Measurements from ENCODE around the gene TTLL10.

Gene TTLL10

DNA sequence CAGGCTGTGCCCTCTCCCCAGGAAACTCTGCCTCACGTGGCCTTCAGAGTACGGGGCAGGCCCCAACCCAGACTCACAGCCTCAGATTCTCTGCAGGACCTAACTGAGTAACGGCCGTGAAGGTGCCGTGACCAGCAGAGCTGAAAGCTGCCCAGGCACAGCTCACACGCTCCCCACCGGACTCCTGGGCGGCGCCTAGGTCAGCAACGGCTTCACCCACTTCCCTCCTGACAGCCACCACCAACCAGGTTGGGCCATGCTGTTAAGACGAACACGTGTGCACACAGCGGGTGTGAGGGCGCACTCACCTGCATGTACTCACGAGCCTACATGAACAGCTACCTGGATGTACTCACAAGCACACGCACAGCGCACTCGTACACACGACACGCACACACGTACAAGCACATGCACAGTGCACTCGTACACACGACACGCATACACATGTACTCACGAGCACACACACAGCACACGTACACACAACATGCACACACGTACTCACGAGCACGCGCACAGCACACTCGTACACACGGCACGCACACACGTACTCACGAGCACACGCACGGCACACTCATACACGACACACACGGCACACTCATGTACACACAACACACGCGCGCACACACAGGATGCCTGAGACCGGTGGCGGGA is 49.0 kb downstream of the TTLL10 start:
- no peak for DNase-seq (ENCODE audit: low read depth in 2 of 2)

DNA sequence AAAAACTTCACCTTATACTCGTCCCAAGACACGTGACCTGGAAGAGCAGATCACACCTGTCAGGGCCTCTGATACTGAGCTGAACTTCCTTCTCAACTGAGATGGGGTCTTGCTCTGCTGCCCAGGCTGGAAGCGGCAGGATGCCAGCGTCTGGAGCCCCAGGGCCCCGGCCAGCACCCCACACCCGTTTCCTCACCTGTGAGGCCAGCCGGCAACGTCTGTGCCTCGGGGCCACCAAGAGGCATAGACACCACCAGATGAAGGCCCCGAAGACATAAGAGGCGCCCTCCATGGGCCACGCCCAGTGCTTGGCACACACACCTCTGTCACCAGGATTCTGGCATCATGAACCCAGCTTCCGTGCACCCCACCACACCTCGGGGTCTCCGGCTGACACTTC is 49.6 kb downstream of the TTLL10 start:
- no peak for DNase-seq (ENCODE audit: low read depth in 2 of 2)

DNA sequence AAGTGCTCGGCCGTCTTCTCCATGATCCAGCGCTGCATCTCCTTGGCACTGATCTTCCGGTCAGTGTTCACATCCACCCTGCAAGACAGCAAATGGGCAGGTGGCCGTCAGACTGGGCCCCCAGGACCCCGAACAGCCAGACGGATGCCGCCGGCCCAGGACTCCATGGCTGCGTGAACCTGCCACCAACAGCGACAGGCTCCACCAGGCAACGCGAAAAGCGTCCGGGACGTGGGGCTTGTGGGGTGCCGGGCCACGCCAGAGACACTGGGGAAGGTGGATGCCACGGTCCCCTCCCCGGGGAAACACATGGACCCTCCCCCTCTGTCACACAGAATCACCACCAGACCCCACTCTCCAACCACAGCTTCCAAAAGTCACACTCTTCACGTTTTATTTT is 50.2 kb downstream of the TTLL10 start:
- no peak for DNase-seq (ENCODE audit: low read depth in 2 of 2)

DNA sequence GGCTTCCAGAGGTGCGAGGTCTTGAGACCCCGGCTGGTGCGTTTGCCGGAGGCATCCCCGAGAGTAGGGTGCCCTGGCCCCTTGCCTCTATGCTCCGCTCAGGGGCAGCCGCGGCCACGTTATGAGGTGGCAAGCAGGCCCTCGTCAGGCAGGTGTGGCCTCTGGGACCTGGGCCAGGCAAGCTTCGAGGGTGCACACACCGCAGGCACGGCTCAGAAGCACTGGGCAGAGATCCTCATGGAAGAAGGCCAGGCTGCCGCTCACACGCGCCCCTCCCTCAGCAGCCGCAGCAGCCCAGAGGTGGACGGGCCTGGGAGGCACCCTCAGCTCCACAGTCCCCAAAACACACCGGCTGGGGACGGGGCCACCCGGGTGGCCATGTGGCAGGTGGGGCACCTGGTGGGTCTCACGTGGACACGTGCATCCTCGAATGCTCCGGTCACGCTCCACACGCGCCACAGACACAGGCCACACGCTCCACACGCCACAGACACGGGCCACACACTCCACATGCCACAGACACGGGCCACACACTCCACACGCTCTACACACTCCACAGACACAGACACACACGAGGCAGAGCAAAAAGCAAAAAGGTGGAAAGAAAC is 51.7 kb downstream of the TTLL10 start:
- no peak for DNase-seq (ENCODE audit: low read depth in 2 of 2)

DNA sequence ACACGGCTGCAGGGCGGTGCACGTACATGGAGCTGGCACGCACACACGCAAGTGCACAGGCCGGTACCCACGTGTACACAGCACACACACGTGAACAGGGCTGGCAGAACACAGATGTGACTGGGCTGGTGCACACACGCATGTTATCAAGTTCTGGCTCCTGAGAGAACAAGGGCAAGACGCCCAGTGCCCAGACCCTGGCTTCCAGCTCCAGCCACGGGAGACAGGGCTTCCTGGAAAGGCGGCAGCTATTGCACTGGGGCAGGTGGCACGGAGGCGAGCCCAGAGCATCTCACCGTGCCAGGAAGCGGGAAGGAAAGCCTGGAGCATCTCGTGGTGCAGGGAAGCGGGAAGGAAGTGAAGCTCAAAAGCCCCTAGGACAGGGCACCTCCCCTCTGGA is 52.2 kb downstream of the TTLL10 start:
- DNase-seq (ENCODE audit: low read depth in 2 of 2) = no peak

DNA sequence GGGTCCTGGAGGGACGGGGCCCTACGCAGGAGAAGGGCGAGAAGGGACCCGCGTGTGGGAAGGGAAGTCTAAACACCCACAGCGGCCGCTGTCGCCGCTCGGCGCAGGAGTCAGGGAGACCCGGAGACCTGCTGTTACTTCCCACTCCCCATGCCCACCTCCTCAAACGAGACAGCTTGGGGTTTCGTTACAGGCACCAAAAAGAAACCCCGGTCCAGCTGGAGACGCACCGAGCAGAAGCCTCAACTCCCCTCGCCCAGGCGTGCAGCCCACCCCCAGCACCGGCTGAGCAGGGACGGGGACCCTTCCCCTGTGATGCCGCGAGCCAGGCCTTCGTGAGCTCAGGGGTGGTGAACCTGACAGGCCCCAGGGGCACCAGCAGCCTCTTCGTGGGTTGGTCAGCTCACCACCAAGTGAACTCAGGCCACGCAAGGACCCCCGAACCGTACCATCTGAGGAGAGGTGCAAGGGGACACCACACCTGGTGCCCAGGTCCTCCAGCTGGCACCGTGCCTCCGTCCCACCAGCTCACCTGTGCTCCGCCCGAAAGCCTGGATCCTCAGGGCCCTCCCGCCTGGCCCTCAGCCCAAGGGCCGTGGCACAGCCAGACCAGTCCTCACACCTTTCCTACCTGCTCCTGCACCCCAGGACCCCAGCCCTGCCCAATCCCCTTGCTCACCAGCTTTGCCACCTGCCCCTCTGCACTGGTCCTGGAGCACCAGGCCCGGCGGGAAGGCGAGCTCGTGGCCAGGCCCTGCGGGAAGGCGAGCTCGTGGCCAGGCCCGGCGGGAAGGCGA is 53.1 kb downstream of the TTLL10 start:
- no peak for DNase-seq (ENCODE audit: low read depth in 2 of 2)

DNA sequence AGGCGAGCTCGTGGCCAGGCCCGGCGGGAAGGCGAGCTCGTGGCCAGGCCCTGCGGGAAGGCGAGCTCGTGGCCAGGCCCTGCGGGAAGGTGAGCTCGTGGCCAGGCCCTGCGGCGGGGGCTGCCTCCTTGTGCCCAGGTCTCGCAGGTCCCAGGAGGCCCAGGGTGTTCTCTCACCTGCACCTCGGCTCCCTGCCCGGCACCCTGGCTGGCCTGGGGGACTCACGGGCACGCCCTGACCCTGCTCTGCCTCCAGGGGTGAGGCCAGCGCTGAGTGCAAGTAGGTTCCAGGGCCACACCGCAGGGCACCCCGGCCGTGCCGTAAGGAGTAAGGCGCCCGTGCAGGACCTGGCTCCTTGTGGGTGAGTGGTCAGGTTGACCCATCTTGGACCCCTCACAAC is 53.7 kb downstream of the TTLL10 start:
- no peak for DNase-seq (ENCODE audit: low read depth in 2 of 2)

DNA sequence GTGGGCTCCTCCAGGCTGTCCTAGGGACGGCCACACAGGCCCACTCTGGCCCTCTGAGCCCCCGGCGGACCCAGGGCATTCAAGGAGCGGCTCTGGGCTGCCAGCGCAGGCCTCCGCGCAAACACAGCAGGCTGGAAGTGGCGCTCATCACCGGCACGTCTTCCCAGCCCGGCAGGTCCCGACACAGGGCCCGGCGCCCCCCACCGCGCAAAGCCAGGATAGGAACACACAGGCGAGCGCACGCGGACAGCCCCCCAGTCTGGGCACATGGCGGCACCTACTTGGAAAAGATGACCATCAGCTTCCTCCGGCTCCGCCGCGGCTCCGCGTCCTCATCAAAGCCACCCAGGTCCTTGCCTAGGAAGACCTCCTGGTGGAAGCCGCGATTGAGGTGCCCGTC is 54.5 kb downstream of the TTLL10 start:
- DNase-seq (ENCODE audit: low read depth in 2 of 2) = no peak

DNA sequence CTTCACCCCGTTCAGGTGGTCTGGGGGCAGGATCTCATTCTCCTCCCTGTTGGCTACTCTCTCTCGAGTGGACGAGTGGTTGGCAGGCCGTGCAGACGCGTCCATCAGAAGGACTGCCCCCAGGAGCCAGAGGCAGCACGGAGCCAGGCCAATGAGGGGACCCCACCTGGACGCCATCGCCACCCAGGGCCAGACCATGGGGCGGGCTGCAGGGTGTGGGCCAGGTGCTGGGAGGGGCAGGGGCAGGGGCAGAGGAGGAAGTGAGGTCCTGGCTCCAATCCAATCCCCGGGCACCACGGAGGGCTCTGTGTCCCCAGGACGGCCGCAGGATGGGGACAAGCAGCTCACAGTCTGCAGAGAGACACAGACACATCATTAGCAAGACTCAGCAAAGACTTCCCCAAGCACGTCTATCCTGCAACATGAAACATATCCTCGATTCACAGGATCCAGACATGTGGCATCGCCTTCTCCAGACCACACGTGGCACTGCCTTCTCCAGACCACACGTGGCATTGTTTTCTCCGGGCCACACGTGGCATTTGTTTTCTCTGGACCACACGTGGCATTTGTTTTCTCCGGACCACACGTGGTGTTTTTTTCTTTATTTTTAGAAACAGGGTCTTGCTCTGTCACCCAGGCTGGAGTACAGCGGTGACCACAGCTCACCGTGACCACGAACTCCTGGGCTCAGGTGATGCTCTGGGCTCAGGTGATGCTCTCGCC is 55.1 kb downstream of the TTLL10 start:
- DNase-seq (ENCODE audit: low read depth in 2 of 2) = no peak

DNA sequence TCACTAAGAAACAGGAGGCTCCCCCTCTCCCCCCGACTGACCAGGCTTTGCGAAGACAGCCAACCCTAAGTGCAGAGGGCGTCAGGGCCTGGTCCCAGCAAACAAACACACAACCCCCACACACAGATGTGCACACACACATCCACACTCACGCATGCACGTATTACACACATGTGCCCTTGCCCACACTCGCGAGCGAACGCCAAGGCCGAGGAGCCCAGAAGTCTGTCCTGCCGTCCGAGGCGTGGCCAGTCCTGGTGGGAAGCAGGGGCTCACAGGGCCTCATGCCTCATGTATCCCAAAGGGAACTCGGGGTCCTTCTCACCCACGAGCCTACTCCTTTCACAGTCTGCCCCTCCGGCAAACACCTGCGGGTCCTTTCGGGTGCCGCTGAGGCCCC is 56.1 kb downstream of the TTLL10 start:
- DNase-seq (ENCODE audit: low read depth in 2 of 2) = no peak

DNA sequence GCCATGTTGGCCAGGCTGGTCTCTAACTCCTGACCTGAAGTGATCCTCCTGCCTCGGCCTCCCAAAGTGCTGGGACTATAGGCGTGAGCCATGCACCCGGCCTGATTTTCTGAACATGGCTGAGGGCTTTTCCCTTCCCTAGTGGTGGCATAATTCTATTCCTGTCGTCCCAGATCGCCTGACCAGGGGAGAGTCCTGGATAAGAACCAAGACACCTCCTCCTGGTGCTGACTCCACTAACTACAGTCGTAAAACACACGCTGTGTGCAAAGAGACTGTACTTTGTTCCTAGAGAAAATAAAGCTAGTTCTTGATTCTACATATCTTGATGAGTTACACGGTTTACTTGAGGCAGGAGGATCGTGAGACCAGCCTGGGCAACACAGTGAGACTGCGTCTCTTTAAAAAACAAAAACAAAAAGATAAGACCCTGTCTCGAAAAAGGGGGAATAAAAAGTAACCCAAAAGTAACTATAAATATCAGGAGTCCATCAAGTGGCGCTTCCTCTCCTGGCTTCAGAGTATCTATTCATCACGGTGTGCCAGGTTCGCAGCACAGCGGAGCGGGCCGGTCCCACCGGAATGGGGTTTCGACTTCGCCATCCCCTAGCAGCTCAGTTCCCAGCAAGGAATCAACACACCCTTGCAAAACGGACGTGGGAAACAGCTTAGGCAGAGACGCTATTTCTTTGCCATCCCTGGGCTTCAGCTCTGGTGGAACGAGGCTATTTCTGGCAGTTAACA is 57.1 kb downstream of the TTLL10 start:
- no peak for DNase-seq (ENCODE audit: low read depth in 2 of 2)

DNA sequence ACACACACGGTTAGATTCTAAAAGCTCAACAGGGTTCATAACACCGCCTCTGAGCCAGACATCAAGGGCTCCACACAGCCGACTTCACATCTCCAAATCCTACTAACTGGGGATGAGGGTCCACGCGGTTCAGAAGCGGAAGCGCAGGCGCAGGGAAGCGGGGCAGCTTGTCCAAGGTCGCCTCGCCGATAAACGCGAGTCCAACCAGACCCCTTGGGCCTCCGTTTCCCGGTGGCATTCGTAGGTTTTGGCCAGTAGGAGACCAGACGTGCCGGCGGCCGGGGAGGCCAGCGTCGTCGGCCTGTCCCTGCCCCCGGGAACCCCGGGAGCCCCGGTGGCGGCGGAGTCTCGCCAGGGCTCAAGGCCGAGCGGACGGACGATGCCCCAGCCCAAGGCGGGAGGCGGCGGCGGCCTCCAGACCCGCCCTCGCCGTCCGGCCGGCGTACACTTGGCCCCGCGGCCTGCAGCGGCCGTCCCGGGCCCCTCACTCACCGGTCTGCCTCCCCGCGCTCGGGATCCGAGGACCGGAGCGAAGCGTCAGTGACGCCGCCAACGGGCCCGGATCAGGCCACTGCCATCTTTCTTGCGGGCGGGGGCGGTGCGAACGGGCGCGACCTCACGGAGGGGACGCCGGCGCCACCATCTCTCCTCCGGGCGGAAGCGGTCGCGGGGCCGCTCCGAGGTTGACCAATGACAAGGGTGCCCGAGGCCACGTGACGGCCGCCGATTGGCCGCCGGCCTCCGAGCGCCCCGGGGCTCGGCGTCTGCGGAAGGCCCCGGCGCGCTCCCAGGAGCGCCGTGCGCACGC is 57.9 kb downstream of the TTLL10 start, which contains the start of gene SDF4:
TSS of gene SDF4 (minus strand) at position 602 of the 808 bp plus-strand sequence. CDS start 3,229 bp downstream, outside the sequence.
- DNase-seq (ENCODE audit: low read depth in 2 of 2) = peak; percentile 94 to 95

DNA sequence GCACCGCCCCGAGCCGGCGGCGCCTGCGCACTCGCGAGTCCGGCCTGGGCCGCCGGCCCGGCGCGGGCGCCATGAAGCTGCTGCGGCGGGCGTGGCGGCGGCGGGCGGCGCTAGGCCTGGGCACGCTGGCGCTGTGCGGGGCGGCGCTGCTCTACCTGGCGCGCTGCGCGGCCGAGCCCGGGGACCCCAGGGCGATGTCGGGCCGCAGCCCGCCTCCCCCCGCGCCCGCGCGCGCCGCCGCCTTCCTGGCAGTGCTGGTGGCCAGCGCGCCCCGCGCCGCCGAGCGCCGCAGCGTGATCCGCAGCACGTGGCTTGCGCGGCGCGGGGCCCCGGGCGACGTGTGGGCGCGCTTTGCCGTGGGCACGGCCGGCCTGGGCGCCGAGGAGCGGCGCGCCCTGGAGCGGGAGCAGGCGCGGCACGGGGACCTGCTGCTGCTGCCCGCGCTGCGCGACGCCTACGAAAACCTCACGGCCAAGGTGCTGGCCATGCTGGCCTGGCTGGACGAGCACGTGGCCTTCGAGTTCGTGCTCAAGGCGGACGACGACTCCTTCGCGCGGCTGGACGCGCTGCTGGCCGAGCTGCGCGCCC is 58.6 kb downstream of the TTLL10 start, which contains the start of gene B3GALT6:
TSS of gene B3GALT6 (plus strand) at position 30 of the 588 bp plus-strand sequence. CDS start at position 72, 42 bp downstream.
- no peak for DNase-seq (ENCODE audit: low read depth in 2 of 2)

DNA sequence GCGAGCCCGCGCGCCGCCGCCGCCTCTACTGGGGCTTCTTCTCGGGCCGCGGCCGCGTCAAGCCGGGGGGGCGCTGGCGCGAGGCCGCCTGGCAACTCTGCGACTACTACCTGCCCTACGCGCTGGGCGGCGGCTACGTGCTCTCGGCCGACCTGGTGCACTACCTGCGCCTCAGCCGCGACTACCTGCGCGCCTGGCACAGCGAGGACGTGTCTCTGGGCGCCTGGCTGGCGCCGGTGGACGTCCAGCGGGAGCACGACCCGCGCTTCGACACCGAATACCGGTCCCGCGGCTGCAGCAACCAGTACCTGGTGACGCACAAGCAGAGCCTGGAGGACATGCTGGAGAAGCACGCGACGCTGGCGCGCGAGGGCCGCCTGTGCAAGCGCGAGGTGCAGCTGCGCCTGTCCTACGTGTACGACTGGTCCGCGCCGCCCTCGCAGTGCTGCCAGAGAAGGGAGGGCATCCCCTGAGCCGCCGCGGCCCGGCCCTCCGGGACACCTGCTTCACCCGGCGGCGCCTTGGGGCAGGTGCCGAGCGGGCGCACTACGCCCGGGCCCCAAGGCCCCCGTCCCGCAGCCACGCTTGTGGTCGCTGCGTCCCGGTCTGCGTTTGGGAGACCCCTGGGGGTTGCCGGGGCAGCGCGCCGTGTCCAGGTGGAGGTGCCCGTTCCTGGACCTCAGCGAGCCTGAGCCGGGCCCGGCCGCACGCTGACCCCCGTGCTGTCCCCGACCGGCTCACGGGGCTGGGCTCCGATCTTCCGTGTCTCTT is 59.3 kb downstream of the TTLL10 start:
- no peak for DNase-seq (ENCODE audit: low read depth in 2 of 2)

DNA sequence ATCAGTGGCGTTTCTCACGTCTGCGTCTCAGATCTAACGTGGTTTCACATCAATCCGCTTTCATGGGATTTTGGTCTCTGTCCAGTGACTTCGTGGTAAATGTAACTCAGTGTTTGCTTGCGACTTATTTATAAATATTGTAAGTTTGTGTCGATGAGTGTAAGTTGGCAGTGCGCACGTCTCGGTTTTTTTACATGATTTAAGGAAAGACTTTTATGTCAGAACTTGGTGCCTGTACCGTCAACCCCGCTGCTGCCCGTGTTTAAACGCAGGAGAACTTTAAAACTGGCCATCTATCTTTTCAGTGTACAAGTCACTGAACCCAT is 59.9 kb downstream of the TTLL10 start:
- no peak for DNase-seq (ENCODE audit: low read depth in 2 of 2)

DNA sequence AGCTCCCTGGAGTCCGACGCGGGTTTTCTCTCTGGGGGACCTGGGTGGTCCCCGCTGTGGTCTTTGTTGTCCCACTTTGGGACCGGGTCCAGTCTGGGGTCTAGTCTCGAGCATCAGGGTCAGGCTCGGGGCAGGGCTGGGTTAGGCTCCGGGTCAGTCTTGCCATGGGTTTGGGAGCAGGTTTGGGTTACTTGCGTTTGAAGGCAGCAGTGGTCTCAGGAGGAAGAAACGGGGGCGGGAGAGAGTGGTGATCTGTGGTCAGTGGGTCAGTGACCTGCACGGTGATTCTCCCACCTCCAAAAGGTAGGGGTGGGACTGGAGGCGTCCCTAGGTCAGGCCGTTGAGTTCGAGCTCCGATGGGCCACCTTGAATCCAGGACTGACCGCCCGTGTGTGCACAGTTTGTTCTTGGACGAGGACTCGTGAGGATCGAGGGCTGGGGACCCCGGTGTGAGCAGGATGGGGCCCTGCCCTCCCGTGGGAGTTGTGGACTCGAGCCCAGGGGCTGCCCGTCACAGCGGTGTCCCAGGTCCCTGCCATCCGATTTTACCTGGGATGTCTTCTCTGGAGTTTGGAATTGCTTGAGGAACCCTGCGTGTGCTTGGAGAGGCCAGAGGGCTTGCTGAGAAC is 60.6 kb downstream of the TTLL10 start:
- DNase-seq (ENCODE audit: low read depth in 2 of 2) = no peak

DNA sequence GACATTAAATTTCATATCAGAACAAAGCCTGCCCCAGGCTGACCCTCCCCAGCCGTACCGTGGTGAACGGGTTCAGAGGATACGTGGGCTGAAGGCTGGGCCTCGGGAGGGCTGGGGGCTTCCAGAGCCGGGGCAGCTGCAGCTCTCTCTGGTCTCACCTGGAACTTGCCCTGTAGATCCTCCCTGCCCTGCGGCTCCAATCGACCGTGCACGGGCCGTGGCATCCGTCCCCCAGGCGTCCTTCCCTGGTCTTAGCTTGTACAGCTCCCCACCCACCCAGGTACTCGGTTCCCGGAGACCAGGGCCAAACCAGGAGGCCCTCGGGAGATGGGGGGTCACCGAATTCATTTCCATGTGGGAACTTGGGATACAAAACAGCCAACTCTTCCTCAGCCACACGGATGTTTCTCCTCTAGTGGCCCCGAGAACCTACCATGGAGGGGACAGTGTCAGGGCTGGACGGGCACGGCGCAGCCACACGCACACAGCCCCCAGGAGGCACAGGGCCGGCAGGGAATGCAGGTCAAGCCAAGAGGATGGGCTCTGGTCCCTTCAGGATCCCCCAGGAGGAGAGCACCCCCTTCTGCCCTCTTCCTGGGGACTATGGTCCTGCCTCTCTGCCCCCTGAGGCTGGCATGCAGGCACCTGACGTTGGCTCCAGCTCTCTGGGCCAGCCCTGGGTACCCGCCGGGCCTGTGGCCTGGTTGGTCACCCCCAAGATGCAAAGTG is 61.5 kb downstream of the TTLL10 start:
- no peak for DNase-seq (ENCODE audit: low read depth in 2 of 2)

DNA sequence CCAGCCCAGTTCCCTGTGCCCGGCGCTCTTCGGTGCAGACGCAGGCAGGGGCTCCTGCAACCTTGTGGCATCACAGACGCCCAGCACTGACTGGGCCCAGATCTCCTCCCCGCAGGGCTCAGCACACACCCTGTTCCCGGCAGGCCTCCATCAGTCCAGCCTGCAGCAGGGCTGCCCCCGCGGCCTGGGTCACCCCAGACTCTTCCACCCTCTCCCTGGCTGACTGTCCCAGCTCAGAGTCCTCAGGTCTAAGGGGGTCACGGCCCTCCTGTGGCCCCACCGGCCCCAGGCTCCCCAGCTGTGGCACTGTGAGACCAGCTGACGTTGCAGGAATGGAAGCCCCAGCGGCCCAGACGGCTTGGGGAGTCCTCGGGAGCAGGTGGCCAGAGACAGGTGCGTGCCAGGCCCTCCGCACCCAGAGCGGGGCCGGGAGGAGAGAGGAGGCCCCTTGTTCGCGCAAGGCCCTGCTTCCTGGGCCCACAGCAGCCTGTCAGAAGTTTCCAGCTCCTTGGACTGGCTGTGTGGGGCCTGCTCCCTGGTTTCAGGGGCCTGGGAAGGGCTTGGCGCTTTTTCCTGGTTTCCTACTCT is 62.6 kb downstream of the TTLL10 start:
- no peak for DNase-seq (ENCODE audit: low read depth in 2 of 2)
